HEK293 (cell line): Measurements from ENCODE around the gene MSLN.

Experiments used
- CTCF ChIA-PET: fragments of 350-600 bp; formaldehyde crosslinking; extraction: SDS; loops from one replicate; lab custom pipeline; 2021; ENCODE audit warnings: antibody characterized with exemption; lab: Yijun Ruan, JAX
- POLR2A ChIA-PET: fragments of 300-600 bp; formaldehyde crosslinking; extraction: SDS; loops from one replicate; lab custom pipeline; 2020; ENCODE audit warnings: antibody characterized with exemption, inconsistent platforms; lab: Yijun Ruan, JAX
- H3K27ac ChIP-seq: fragments of 200-500 bp; sonication (Bioruptor generic); 2 replicates; pipeline ENCODE4 v1.5.1; 2014; ENCODE audit warnings: low read depth, low read length, control low read depth, inconsistent platforms; ENCODE audit errors: extremely low read depth
- H3K36me3 ChIP-seq, 2 experiments: fragments of 200-500 bp in 1 of 2; sonication (Bioruptor generic) in 1 of 2; 1 replicate in 1 of 2; 2 replicates in 1 of 2; pipeline ENCODE4 v1.5.1; 2014 to 2017; ENCODE audit warnings: inconsistent platforms in 2 of 2, low read length in 2 of 2; ENCODE audit not compliant: control insufficient read depth in 2 of 2, insufficient read depth in 1 of 2
- H3K4me1 ChIP-seq: fragments of 200-500 bp; sonication (Bioruptor generic); 2 replicates; pipeline ENCODE4 v1.5.1; 2014; ENCODE audit warnings: mild to moderate bottlenecking, low read length, inconsistent platforms; ENCODE audit not compliant: control insufficient read depth, insufficient read depth
- H3K4me3 ChIP-seq: 2 replicates; pipeline ENCODE4 v1.5.1; 2011; ENCODE audit warnings: low read depth, mild to moderate bottlenecking, control low read depth, low read length, moderate library complexity
- H3K9me3 ChIP-seq: fragments of 200-500 bp; sonication (Bioruptor generic); 2 replicates; pipeline ENCODE4 v1.5.1; 2014; ENCODE audit warnings: low read depth, low read length, inconsistent platforms; ENCODE audit not compliant: control insufficient read depth, insufficient read depth
- PRDM10 ChIP-seq: fragments of 450-650 bp; formaldehyde crosslinking; IDR thresholded peaks from 2 replicates; pipeline ENCODE4 v1.5.1; 2016; ENCODE audit warnings: missing biosample characterization, missing genetic modification characterization
- ZBTB26 ChIP-seq: fragments of 450-650 bp; formaldehyde crosslinking; optimal IDR thresholded peaks from 2 replicates; pipeline ENCODE3; 2016; ENCODE audit warnings: missing biosample characterization, mild to moderate bottlenecking, missing genetic modification characterization
- ZBTB49 ChIP-seq: fragments of 450-650 bp; formaldehyde crosslinking; IDR thresholded peaks from 2 replicates; pipeline ENCODE4 v1.5.1; 2016; ENCODE audit warnings: missing biosample characterization, missing genetic modification characterization, low read depth
- ZNF121 ChIP-seq: fragments of 450-650 bp; formaldehyde crosslinking; IDR thresholded peaks from 2 replicates; pipeline ENCODE4 v1.5.1; 2016; ENCODE audit warnings: missing biosample characterization, missing genetic modification characterization
- ZNF214 ChIP-seq: fragments of 450-650 bp; formaldehyde crosslinking; IDR thresholded peaks from 2 replicates; pipeline ENCODE4 v1.5.1; 2017; ENCODE audit warnings: missing biosample characterization, mild to moderate bottlenecking, missing genetic modification characterization, borderline replicate concordance
- ZNF221 ChIP-seq: fragments of 450-650 bp; formaldehyde crosslinking; IDR thresholded peaks from 2 replicates; pipeline ENCODE4 v1.5.1; 2017; ENCODE audit warnings: missing biosample characterization, missing genetic modification characterization, borderline replicate concordance
- ZNF311 ChIP-seq: fragments of 450-650 bp; formaldehyde crosslinking; IDR thresholded peaks from 2 replicates; pipeline ENCODE4 v1.5.1; 2017; ENCODE audit warnings: missing biosample characterization, missing genetic modification characterization, borderline replicate concordance
- ZNF335 ChIP-seq: fragments of 450-650 bp; formaldehyde crosslinking; conservative IDR thresholded peaks from 2 replicates; pipeline ENCODE4 v1.5.1; 2016; ENCODE audit warnings: missing biosample characterization, missing genetic modification characterization
- ZNF341 ChIP-seq: fragments of 450-650 bp; formaldehyde crosslinking; IDR thresholded peaks from 2 replicates; pipeline ENCODE4; 2016; ENCODE audit warnings: low read depth, missing biosample characterization, missing genetic modification characterization
- ZNF366 ChIP-seq: fragments of 450-650 bp; formaldehyde crosslinking; conservative IDR thresholded peaks from 2 replicates; pipeline ENCODE4 v1.5.1; 2016; ENCODE audit warnings: missing biosample characterization, missing genetic modification characterization
- ZNF670 ChIP-seq: fragments of 450-650 bp; formaldehyde crosslinking; IDR thresholded peaks from 2 replicates; pipeline ENCODE4 v1.5.1; 2016; ENCODE audit warnings: missing biosample characterization, missing genetic modification characterization, low read depth

Gene MSLN

GRCh38 chr16:813204-813915 is 52.8 kb downstream of the MSLN start (continued):
- TF ChIP-seq ZBTB26 (tag by site-specific recombination) (peak; percentile 19), ZBTB49 (no peak)

GRCh38 chr16:813916-814412 is 53.4 kb downstream of the MSLN start:
- POLR2A ChIA-PET = no interaction called here
- no peaks in the 10 kb centered on the region for H3K36me3 ChIP-seq
- TF ChIP-seq ZNF670 (tag by site-specific recombination) (no peak), ZNF335 (tag by site-specific recombination) (peak; percentile 39; the same call in 1 of the 2 replicates)
- no peaks in the 10 kb centered on the region for H3K4me1 ChIP-seq
- H3K4me3 ChIP-seq = no peak overlapping the region
- no peak overlapping the region for H3K27ac ChIP-seq
- no peaks in the 10 kb centered on the region for H3K9me3 ChIP-seq
- CTCF ChIA-PET = interaction anchor here (0.8 to 3.9 kb wide), 3 partner anchors 214 to 289 kb away, joined by 3 to 31 read pairs (median 6); no protein-coding TSS in a partner anchor

- no peaks in the 10 kb centered on the region for H3K36me3 ChIP-seq
- H3K4me3 ChIP-seq = no peak overlapping the region
- H3K27ac ChIP-seq = no peak overlapping the region
- CTCF ChIA-PET = interaction anchor here (0.6 to 3.9 kb wide), 6 partner anchors 165 to 288 kb away, joined by 3 to 31 read pairs (median 4); no protein-coding TSS in a partner anchor
- H3K4me1 ChIP-seq = no peaks in the 10 kb centered on the region
- no peak for TF ChIP-seq ZNF366
- TF ChIP-seq ZNF214 = no peak
- TF ChIP-seq ZNF341 (tag by site-specific recombination) = no peak
- TF ChIP-seq ZNF311 (tag by site-specific recombination) = no peak
- no peak for TF ChIP-seq ZNF121 (tag by site-specific recombination)
- TF ChIP-seq ZNF221 = no peak
- TF ChIP-seq PRDM10 (tag by site-specific recombination) = peak; percentile 35; the same call in 1 of the 2 replicates
- TF ChIP-seq ZNF670 (tag by site-specific recombination) = no peak
- POLR2A ChIA-PET = no interaction called here
- H3K9me3 ChIP-seq = no peaks in the 10 kb centered on the region
Observed at GRCh38 chr16:814974-815373, 54.4 kb downstream of the MSLN start.
